Keratinocyte (primary cell): ENCODE data around the gene MED15. TPM values are rescaled to one million over a fixed set of nuclear protein-coding genes. Genes with fewer than 3 reads are reported as not detected.

ENCODE experiments used
- DNase-seq: peaks from one replicate; pipeline ENCODE4 v3.0.0-alpha.2; 2011; ENCODE audit warnings: low read depth, missing footprints, low spot score
- FAIRE-seq: peaks from 2 replicates; lab custom pipeline; 2011; peaks lifted over from hg19 to GRCh38; lab: Jason Lieb, UNC
- H2AFZ ChIP-seq: 2 replicates; pipeline ENCODE4 v1.6.0; 2012; ENCODE audit warnings: low read length, control low read depth, inconsistent platforms; ENCODE audit not compliant: control insufficient read depth
- H3K27ac ChIP-seq: 2 replicates; pipeline ENCODE4 v1.5.1; 2011; ENCODE audit warnings: low read length; ENCODE audit not compliant: control insufficient read depth, insufficient read depth
- H3K27me3 ChIP-seq: 3 replicates; pipeline ENCODE4 v1.6.0; 2011; ENCODE audit warnings: low read length; ENCODE audit not compliant: control insufficient read depth, insufficient read depth; ENCODE audit errors: extremely low read depth
- H3K36me3 ChIP-seq, 2 experiments: 2 replicates in 1 of 2; 3 replicates in 1 of 2; pipeline ENCODE4 v1.5.1; 2011; ENCODE audit warnings: low read length in 2 of 2, mild to moderate bottlenecking in 1 of 2; ENCODE audit not compliant: control insufficient read depth in 2 of 2, insufficient read depth in 2 of 2; ENCODE audit errors: extremely low read depth in 1 of 2
- H3K4me1 ChIP-seq: 3 replicates; pipeline ENCODE4 v1.5.1; 2011; ENCODE audit warnings: low read length; ENCODE audit not compliant: control insufficient read depth, insufficient read depth; ENCODE audit errors: extremely low read depth
- H3K4me2 ChIP-seq: 3 replicates; pipeline ENCODE4 v1.6.0; 2011; ENCODE audit warnings: low read depth, low read length; ENCODE audit not compliant: control insufficient read depth, insufficient read depth; ENCODE audit errors: extremely low read depth
- H3K4me3 ChIP-seq, 3 experiments: fragments of 200-600 bp in 1 of 3; sonication (generic) in 1 of 3; 2 replicates in 2 of 3; 3 replicates in 1 of 3; pipeline ENCODE4 v1.5.1; 2011 to 2016; ENCODE audit warnings: low read length in 3 of 3, mild to moderate bottlenecking in 3 of 3, control low read depth in 2 of 3, inconsistent platforms in 1 of 3, low read depth in 1 of 3, mixed read lengths in 1 of 3, mixed run types in 1 of 3, moderate library complexity in 1 of 3; ENCODE audit not compliant: control insufficient read depth in 2 of 3, insufficient read depth in 2 of 3; ENCODE audit errors: extremely low read depth in 1 of 3
- H3K79me2 ChIP-seq: 2 replicates; pipeline ENCODE4 v1.6.0; 2012; ENCODE audit warnings: low read length; ENCODE audit not compliant: control insufficient read depth, insufficient read depth
- H3K9ac ChIP-seq: 3 replicates; pipeline ENCODE4 v1.6.0; 2011; ENCODE audit warnings: low read length; ENCODE audit not compliant: control insufficient read depth, insufficient read depth; ENCODE audit errors: extremely low read depth
- H3K9me1 ChIP-seq: 3 replicates; pipeline ENCODE4 v1.6.0; 2011; ENCODE audit warnings: low read length; ENCODE audit not compliant: control insufficient read depth, insufficient read depth; ENCODE audit errors: extremely low read depth
- H3K9me3 ChIP-seq: 2 replicates; pipeline ENCODE4 v1.5.1; 2012; ENCODE audit warnings: low read depth, low read length; ENCODE audit not compliant: control insufficient read depth
- H4K20me1 ChIP-seq: 3 replicates; pipeline ENCODE4 v1.6.0; 2011; ENCODE audit warnings: low read length; ENCODE audit not compliant: control insufficient read depth, insufficient read depth; ENCODE audit errors: extremely low read depth
- EZH2 ChIP-seq: IDR thresholded peaks from one replicate; pipeline ENCODE4 v1.6.1; 2012; ENCODE audit warnings: inconsistent platforms, mild to moderate bottlenecking, low read length, moderate library complexity
- dilution Hi-C: fragments of 300-500 bp; cut with MboI; formaldehyde crosslinking; loops from one replicate; pipeline ENCODE4 v1.7.0; 2020; ENCODE audit warnings: low sequenced_read_pairs; ENCODE audit not compliant: extremely low pct_ligation_motif_present
- polyA plus RNA-seq, 5 experiments: library from polyadenylated mRNA; depleted of rRNA in 3 of 5; stranded (reverse) in 3 of 5; stranded (forward) in 1 of 5; unstranded in 1 of 5; fragments of >200 nt; gene quantifications; 1 replicate in 1 of 5; 2 replicates in 3 of 5; 3 replicates in 1 of 5; pipeline versions ENCODE4 v1.2.1 to v1.2.3, GENCODE V29; 2011 to 2012; ENCODE audit warnings: missing spikeins in 2 of 5, low read depth in 1 of 5, low replicate concordance in 1 of 5
- TF ChIP-seq, protein P1 (sequence below), 3 experiments: IDR thresholded peaks in 1 of 3; conservative IDR thresholded peaks in 1 of 3; optimal IDR thresholded peaks in 1 of 3; 2 replicates in 2 of 3; 3 replicates in 1 of 3; pipeline versions ENCODE3 to v1.5.1; 2011; ENCODE audit warnings: low read length in 3 of 3, mild to moderate bottlenecking in 3 of 3, moderate library complexity in 2 of 3, control low read depth in 1 of 3, inconsistent platforms in 1 of 3; ENCODE audit not compliant: insufficient read depth in 2 of 3; ENCODE audit errors: extremely low read depth in 1 of 3

The MED15 gene
- polyA plus RNA-seq, 1 donor (not counting 4 experiments of a cell fraction or from before 2014, with no cell fraction given), result 24.9 TPM

DNA sequence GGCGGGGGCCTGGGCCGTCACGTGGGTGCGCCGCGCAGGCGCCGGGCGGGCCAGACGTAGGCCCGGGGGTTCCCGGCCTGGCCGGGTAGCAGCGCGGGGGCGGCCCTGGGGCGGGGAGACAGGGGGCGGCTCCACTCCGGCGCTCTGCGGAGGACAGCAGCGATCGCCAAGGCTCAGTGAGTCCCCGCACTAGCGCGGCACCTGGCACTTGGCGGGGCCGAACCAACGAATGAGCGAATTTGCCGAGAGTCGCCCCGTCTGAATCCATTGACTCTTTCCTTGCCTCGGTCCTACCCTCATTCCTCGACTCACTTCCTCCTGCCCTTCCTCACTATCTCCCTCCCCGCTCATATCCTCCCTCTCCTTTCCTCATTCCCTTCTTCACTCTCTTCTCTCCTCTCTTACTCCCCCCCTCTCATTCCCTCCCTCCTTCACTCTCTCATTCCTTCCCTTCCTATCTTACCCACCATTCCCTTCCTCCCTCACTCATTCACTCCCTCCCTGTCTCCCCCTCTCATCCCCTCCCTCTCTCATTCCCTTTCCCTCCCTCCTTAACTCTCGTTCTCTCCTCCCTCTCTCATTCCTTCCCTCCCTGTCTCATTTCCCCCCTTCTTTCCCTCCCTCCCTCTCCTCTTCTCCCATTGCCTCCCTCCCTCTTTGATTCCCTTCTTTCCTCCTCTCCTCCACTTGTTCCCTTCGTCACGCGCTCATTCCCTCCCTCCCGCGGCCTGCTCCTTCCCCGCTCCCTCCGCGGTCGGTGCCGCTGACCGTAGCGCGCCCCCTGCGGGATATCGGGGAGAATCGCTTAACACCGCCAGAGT lies 11.3 kb upstream of the MED15 start:
- Histone ChIP-seq H3K79me2 (peaks cover 8% of the 10 kb centered on the region), H3K36me3 (no peaks in the 10 kb centered on the region), H3K9me3 (no peaks in the 10 kb centered on the region), H4K20me1 (no peaks in the 10 kb centered on the region), H2AFZ (peak overlapping the region; percentile 98), H3K4me2 (peak overlapping the region; percentile 96), H3K9ac (peak overlapping the region; percentile 95), H3K9me1 (peaks cover 3% of the 10 kb centered on the region), H3K27me3 (no peaks in the 10 kb centered on the region), H3K4me1 (peaks cover 15% of the 10 kb centered on the region), H3K4me3 (peak overlapping the region; percentile 49 to 96 (median 82)), H3K27ac (peak overlapping the region; percentile 91)
- DNase-seq, result no peak
- TF ChIP-seq EZH2, result no peak
- TF ChIP-seq, protein P1, sequence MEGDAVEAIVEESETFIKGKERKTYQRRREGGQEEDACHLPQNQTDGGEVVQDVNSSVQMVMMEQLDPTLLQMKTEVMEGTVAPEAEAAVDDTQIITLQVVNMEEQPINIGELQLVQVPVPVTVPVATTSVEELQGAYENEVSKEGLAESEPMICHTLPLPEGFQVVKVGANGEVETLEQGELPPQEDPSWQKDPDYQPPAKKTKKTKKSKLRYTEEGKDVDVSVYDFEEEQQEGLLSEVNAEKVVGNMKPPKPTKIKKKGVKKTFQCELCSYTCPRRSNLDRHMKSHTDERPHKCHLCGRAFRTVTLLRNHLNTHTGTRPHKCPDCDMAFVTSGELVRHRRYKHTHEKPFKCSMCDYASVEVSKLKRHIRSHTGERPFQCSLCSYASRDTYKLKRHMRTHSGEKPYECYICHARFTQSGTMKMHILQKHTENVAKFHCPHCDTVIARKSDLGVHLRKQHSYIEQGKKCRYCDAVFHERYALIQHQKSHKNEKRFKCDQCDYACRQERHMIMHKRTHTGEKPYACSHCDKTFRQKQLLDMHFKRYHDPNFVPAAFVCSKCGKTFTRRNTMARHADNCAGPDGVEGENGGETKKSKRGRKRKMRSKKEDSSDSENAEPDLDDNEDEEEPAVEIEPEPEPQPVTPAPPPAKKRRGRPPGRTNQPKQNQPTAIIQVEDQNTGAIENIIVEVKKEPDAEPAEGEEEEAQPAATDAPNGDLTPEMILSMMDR (optimal IDR thresholded peaks at IDR 0.05 in 1 of 3, IDR thresholded peaks at IDR 0.05 in 1 of 3, conservative IDR thresholded peaks at IDR 0.05 in 1 of 3; ENCODE audit: extremely low read depth in 1 of 3, insufficient read depth in 2 of 3, low read length in 3 of 3), result peak; percentile 86 to 95 (median 92)
- no peak for FAIRE-seq
- dilution Hi-C loops, result no loop called here

DNA sequence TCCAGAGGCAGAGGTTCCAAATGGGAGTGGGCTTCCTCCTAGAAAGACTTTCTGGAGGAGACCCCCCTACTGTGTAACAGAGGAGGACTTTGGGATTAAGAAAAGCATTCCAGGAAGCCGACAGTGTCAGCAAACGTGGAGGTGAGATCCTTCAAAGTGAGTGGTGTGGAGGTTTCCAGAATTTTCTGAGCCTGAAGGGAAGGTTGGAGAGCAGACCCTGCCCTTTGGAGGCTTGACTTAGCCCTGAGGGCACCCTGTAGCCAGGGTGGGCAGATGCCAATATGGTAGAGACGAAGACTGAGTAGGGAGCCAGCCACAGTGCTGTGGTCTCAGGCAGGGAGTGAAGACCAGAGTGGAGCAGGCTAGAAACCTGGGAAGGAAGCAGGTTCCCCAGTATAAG lies 10.0 kb upstream of the MED15 start:
- FAIRE-seq, result no peak

More for the DNA sequence above, 10.0 kb upstream of the MED15 start:
- H3K36me3 ChIP-seq, result peaks cover 0 to 1% of the 10 kb centered on the region in 2 experiments
- no peaks in the 10 kb centered on the region for H3K9me3 ChIP-seq
- no peak overlapping the region for H3K4me3 ChIP-seq
- no peak for DNase-seq
- H3K79me2 ChIP-seq, result peaks cover 8% of the 10 kb centered on the region
- peaks cover 3% of the 10 kb centered on the region for H3K9me1 ChIP-seq
- dilution Hi-C loops, result no loop called here
- peaks cover 15% of the 10 kb centered on the region for H3K4me1 ChIP-seq
- H3K9ac ChIP-seq, result no peak overlapping the region
- no peaks in the 10 kb centered on the region for H4K20me1 ChIP-seq
- no peak overlapping the region for H3K27ac ChIP-seq
- no peak overlapping the region for H3K4me2 ChIP-seq
- TF ChIP-seq, protein P1 (optimal IDR thresholded peaks at IDR 0.05 in 1 of 3, IDR thresholded peaks at IDR 0.05 in 1 of 3, conservative IDR thresholded peaks at IDR 0.05 in 1 of 3; ENCODE audit: extremely low read depth in 1 of 3, insufficient read depth in 2 of 3, low read length in 3 of 3), result no peak
- TF ChIP-seq EZH2, result no peak
- no peak overlapping the region for H2AFZ ChIP-seq
- H3K27me3 ChIP-seq, result no peaks in the 10 kb centered on the region
